ENCODE data around the gene ARHGAP31. TPM values are rescaled to one million over a fixed set of nuclear protein-coding genes. Genes with fewer than 3 reads are reported as not detected.

Gene ARHGAP31
- total and polyA plus RNA-seq, 4 donors: 0.99 to 4.6 (median 2.6) TPM

DNA sequence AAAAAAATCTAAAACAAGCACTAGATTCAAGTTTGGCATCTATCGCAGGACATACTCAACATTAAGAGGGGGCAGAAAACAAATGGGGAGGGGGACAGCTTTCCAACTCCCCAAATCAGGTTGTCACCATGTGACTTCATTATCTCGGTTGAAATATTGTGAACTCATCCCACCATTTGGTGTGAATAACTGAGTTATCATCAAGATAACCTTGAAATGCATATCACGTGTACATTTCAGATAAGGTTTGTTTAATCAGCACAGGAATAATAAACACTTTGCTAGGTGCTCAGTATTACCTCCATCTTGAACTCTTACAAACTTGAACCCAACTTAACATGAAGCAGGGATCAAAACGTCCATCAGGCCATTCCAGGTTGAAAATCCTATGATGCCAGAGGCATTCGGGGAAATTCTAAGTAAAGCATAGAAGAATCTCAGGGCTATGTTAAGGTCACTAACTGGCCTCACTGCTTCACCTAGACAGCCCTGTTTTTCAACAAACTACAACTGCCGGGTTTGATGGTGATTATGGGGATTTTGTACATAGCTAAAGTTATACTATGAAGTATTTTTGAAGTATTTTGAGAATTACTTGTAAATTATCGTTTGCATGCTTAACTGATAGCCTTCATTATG lies 3.0 kb upstream of the ARHGAP31 start:
- DNase-seq (ENCODE audit: low spot score): no peak
- Histone ChIP-seq H3K4me1 (ENCODE audit: control insufficient read depth in 4 of 4, insufficient read depth in 4 of 4, low read length in 3 of 4) (peaks cover 0 to 15% (median 9%) of the 10 kb centered on the region in 4 donors), H3K27me3 (ENCODE audit: control insufficient read depth in 4 of 4, insufficient read depth in 4 of 4, low read length in 3 of 4) (peaks cover 0 to 3% (median 0%) of the 10 kb centered on the region in 4 donors), H3K9ac (ENCODE audit: low read depth in 1 of 2, low read length in 2 of 2) (no peak overlapping the region), H3K27ac (ENCODE audit: low read depth in 1 of 2, low read length in 2 of 2) (no peak overlapping the region), H3K36me3 (ENCODE audit: control insufficient read depth in 4 of 4, insufficient read depth in 3 of 4, low read depth in 1 of 4, low read length in 3 of 4) (no peaks in the 10 kb centered on the region), H3K9me3 (ENCODE audit: control insufficient read depth in 4 of 4, low read length in 3 of 4) (peaks cover 0 to 11% (median 2%) of the 10 kb centered on the region in 4 donors), H3K4me3 (ENCODE audit: low read depth in 1 of 3, low read length in 3 of 3) (no peak overlapping the region)
- 80% methylated on average over 7 of the region's 7 CpGs for WGBS
- no peak for TF ChIP-seq GABPA (IDR thresholded peaks at IDR 0.05 in 1 of 2, conservative IDR thresholded peaks at IDR 0.05 in 1 of 2)
- TF ChIP-seq EGR1 (IDR thresholded peaks at IDR 0.05; ENCODE audit: low read depth in 2 of 2): no peak
- TF ChIP-seq, protein P1, sequence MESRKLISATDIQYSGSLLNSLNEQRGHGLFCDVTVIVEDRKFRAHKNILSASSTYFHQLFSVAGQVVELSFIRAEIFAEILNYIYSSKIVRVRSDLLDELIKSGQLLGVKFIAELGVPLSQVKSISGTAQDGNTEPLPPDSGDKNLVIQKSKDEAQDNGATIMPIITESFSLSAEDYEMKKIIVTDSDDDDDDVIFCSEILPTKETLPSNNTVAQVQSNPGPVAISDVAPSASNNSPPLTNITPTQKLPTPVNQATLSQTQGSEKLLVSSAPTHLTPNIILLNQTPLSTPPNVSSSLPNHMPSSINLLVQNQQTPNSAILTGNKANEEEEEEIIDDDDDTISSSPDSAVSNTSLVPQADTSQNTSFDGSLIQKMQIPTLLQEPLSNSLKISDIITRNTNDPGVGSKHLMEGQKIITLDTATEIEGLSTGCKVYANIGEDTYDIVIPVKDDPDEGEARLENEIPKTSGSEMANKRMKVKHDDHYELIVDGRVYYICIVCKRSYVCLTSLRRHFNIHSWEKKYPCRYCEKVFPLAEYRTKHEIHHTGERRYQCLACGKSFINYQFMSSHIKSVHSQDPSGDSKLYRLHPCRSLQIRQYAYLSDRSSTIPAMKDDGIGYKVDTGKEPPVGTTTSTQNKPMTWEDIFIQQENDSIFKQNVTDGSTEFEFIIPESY (IDR thresholded peaks at IDR 0.05): no peak
- TF ChIP-seq TAF1 (conservative IDR thresholded peaks at IDR 0.05): no peak
- no peak for TF ChIP-seq SP1 (IDR thresholded peaks at IDR 0.05)
- no peak for TF ChIP-seq RXRA (IDR thresholded peaks at IDR 0.05)
- TF ChIP-seq, protein P2, sequence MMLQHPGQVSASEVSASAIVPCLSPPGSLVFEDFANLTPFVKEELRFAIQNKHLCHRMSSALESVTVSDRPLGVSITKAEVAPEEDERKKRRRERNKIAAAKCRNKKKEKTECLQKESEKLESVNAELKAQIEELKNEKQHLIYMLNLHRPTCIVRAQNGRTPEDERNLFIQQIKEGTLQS (IDR thresholded peaks at IDR 0.05): no peak
- TF ChIP-seq FOXA2 (IDR thresholded peaks at IDR 0.05): no peak
- TF ChIP-seq HNF4G (IDR thresholded peaks at IDR 0.05): no peak
- TF ChIP-seq JUND (IDR thresholded peaks at IDR 0.05): no peak
- no peak for TF ChIP-seq HNF4A (conservative IDR thresholded peaks at IDR 0.05)
- TF ChIP-seq FOXA1 (IDR thresholded peaks at IDR 0.05): no peak
- TF ChIP-seq YY1 (IDR thresholded peaks at IDR 0.05): no peak
- TF ChIP-seq, protein P3, sequence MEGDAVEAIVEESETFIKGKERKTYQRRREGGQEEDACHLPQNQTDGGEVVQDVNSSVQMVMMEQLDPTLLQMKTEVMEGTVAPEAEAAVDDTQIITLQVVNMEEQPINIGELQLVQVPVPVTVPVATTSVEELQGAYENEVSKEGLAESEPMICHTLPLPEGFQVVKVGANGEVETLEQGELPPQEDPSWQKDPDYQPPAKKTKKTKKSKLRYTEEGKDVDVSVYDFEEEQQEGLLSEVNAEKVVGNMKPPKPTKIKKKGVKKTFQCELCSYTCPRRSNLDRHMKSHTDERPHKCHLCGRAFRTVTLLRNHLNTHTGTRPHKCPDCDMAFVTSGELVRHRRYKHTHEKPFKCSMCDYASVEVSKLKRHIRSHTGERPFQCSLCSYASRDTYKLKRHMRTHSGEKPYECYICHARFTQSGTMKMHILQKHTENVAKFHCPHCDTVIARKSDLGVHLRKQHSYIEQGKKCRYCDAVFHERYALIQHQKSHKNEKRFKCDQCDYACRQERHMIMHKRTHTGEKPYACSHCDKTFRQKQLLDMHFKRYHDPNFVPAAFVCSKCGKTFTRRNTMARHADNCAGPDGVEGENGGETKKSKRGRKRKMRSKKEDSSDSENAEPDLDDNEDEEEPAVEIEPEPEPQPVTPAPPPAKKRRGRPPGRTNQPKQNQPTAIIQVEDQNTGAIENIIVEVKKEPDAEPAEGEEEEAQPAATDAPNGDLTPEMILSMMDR (IDR thresholded peaks at IDR 0.05; ENCODE audit: low read depth, low read length, missing input control): no peak
- TF ChIP-seq, protein P4, sequence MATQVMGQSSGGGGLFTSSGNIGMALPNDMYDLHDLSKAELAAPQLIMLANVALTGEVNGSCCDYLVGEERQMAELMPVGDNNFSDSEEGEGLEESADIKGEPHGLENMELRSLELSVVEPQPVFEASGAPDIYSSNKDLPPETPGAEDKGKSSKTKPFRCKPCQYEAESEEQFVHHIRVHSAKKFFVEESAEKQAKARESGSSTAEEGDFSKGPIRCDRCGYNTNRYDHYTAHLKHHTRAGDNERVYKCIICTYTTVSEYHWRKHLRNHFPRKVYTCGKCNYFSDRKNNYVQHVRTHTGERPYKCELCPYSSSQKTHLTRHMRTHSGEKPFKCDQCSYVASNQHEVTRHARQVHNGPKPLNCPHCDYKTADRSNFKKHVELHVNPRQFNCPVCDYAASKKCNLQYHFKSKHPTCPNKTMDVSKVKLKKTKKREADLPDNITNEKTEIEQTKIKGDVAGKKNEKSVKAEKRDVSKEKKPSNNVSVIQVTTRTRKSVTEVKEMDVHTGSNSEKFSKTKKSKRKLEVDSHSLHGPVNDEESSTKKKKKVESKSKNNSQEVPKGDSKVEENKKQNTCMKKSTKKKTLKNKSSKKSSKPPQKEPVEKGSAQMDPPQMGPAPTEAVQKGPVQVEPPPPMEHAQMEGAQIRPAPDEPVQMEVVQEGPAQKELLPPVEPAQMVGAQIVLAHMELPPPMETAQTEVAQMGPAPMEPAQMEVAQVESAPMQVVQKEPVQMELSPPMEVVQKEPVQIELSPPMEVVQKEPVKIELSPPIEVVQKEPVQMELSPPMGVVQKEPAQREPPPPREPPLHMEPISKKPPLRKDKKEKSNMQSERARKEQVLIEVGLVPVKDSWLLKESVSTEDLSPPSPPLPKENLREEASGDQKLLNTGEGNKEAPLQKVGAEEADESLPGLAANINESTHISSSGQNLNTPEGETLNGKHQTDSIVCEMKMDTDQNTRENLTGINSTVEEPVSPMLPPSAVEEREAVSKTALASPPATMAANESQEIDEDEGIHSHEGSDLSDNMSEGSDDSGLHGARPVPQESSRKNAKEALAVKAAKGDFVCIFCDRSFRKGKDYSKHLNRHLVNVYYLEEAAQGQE (IDR thresholded peaks at IDR 0.05): no peak
- TF ChIP-seq, protein P5, sequence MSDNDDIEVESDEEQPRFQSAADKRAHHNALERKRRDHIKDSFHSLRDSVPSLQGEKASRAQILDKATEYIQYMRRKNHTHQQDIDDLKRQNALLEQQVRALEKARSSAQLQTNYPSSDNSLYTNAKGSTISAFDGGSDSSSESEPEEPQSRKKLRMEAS (IDR thresholded peaks at IDR 0.05): no peak
